GM12878 (cell line): ENCODE results near the gene CHST8. TPM values are rescaled to one million over a fixed set of nuclear protein-coding genes. Genes with fewer than 3 reads are reported as not detected.

ENCODE experiments used
- ATAC-seq: fragments of 200-7000 bp; cut with Tn5 transposase; 3 replicates; pipeline ENCODE4 v1.9.1; 2020; ENCODE audit warnings: mild to moderate bottlenecking, moderate library complexity
- BruUV-seq: library from RNA; stranded (reverse); fragments of 400-500 nt; replicated peaks from 2 replicates; lab custom pipeline; 2021; lab: Mats Ljungman, UMichigan
- CTCF ChIA-PET: fragments of 300-600 bp; sonication (Branson Sonifier 250); formaldehyde crosslinking; extraction: SDS; loops from one replicate; lab custom pipeline; 2021; ENCODE audit warnings: inconsistent platforms; lab: Yijun Ruan, JAX
- POLR2A ChIA-PET: fragments of 350-600 bp; formaldehyde crosslinking; extraction: SDS; loops from one replicate; lab custom pipeline; 2021; ENCODE audit warnings: inconsistent platforms; lab: Charles Lee
- RAD21 ChIA-PET: fragments of 300-600 bp; sonication (Branson Sonifier 250); formaldehyde crosslinking; loops from one replicate; lab custom pipeline; 2023; ENCODE audit warnings: antibody characterized with exemption; ENCODE audit not compliant: unreplicated experiment; lab: Charles Lee
- SMC1A ChIA-PET: fragments of 300-600 bp; sonication (Branson Sonifier 250); formaldehyde crosslinking; loops from one replicate; lab custom pipeline; 2023; ENCODE audit not compliant: unreplicated experiment, uncharacterized antibody; lab: Charles Lee
- DNase-seq: peaks from one replicate; pipeline ENCODE4 v3.0.0-alpha.2; 2011; ENCODE audit warnings: low read depth, low spot score
- FAIRE-seq: peaks from 3 replicates; lab custom pipeline; 2011; peaks lifted over from hg19 to GRCh38; lab: Jason Lieb, UNC
- H2AFZ ChIP-seq: 2 replicates; pipeline ENCODE4 v1.6.0; 2011; ENCODE audit warnings: low read depth, low read length, control low read depth; ENCODE audit not compliant: control insufficient read depth
- H3K27ac ChIP-seq: 2 replicates; pipeline ENCODE4 v1.5.1; 2011; ENCODE audit warnings: control low read depth; ENCODE audit not compliant: control insufficient read depth, insufficient read depth
- H3K27me3 ChIP-seq, 2 experiments: replicated peaks in 1 of 2; 2 replicates each; pipeline versions ENCODE4 v1.6.0 to v1.6.1; 2011; ENCODE audit warnings: low read length in 1 of 2; ENCODE audit not compliant: control insufficient read depth in 2 of 2, insufficient read depth in 2 of 2
- H3K36me3 ChIP-seq, 2 experiments: 2 replicates each; pipeline ENCODE4 v1.5.1; 2011; ENCODE audit warnings: low read length in 1 of 2; ENCODE audit not compliant: control insufficient read depth in 2 of 2, insufficient read depth in 2 of 2
- H3K4me1 ChIP-seq: 2 replicates; pipeline ENCODE4 v1.6.1; 2011; ENCODE audit warnings: mild to moderate bottlenecking, low read length, moderate library complexity, mixed read lengths; ENCODE audit not compliant: control insufficient read depth, insufficient read depth
- H3K4me2 ChIP-seq: 2 replicates; pipeline ENCODE4 v1.6.0; 2011; ENCODE audit warnings: control low read depth; ENCODE audit not compliant: control insufficient read depth, insufficient read depth
- H3K4me3 ChIP-seq: fragments of 200-600 bp; sonication (generic); 2 replicates; pipeline ENCODE4 v1.5.1; 2016
- H3K79me2 ChIP-seq: 2 replicates; pipeline ENCODE4 v1.6.0; 2011; ENCODE audit warnings: low read length; ENCODE audit not compliant: control insufficient read depth, insufficient read depth
- H3K9ac ChIP-seq: 2 replicates; pipeline ENCODE4 v1.8.0; 2011; ENCODE audit warnings: low read length, control low read depth, mixed read lengths; ENCODE audit not compliant: control insufficient read depth, insufficient read depth
- H3K9me3 ChIP-seq: replicated peaks from 3 replicates; pipeline ENCODE4 v1.5.1; 2011; ENCODE audit warnings: mild to moderate bottlenecking, low read length; ENCODE audit not compliant: control insufficient read depth, insufficient read depth
- H4K20me1 ChIP-seq: 2 replicates; pipeline ENCODE4 v1.6.0; 2011; ENCODE audit not compliant: control insufficient read depth, insufficient read depth
- ATF7 ChIP-seq: fragments of 450-650 bp; IDR thresholded peaks from 2 replicates; pipeline ENCODE4 v1.6.1; 2016; ENCODE audit warnings: low read depth, mild to moderate bottlenecking
- CREM ChIP-seq: IDR thresholded peaks from 2 replicates; pipeline ENCODE4 v1.6.1; 2014; ENCODE audit warnings: antibody characterized with exemption, low read depth
- EP300 ChIP-seq, 2 experiments: fragments of 150-350 bp in 1 of 2; IDR thresholded peaks; 2 replicates each; pipeline ENCODE4 v1.6.1; 2011 to 2012; ENCODE audit warnings: low read depth in 2 of 2, low read length in 2 of 2, borderline replicate concordance in 1 of 2, improper control_type of control experiment in 1 of 2, inconsistent platforms in 1 of 2; ENCODE audit not compliant: control insufficient read depth in 1 of 2
- HDAC2 ChIP-seq: fragments of 200-600 bp; sonication (generic); IDR thresholded peaks from 2 replicates; pipeline ENCODE4 v1.6.1; 2017
- HDAC6 ChIP-seq: fragments of 200-600 bp; sonication (generic); IDR thresholded peaks from one replicate; pipeline ENCODE4 v1.8.0; 2017; ENCODE audit warnings: antibody characterized with exemption; ENCODE audit not compliant: unreplicated experiment
- MTA3 ChIP-seq: IDR thresholded peaks from 2 replicates; pipeline ENCODE4 v1.6.1; 2012; ENCODE audit warnings: low read length, inconsistent platforms, borderline replicate concordance
- PAX5 ChIP-seq: IDR thresholded peaks from 2 replicates; pipeline ENCODE4 v1.6.1; 2011; ENCODE audit warnings: low read depth, low read length, borderline replicate concordance
- PKNOX1 ChIP-seq: fragments of 450-650 bp; IDR thresholded peaks from 2 replicates; pipeline ENCODE4 v1.6.1; 2016; ENCODE audit warnings: mild to moderate bottlenecking
- RUNX3 ChIP-seq: IDR thresholded peaks from 2 replicates; pipeline ENCODE4 v1.6.1; 2012; ENCODE audit warnings: low read length, inconsistent platforms
- SPI1 ChIP-seq: IDR thresholded peaks from 2 replicates; pipeline ENCODE4 v1.6.1; 2011; ENCODE audit warnings: low read depth, mild to moderate bottlenecking, low read length, moderate library complexity, borderline replicate concordance; ENCODE audit not compliant: insufficient read depth
- ZBTB4 ChIP-seq: fragments of 450-650 bp; formaldehyde crosslinking; IDR thresholded peaks from 2 replicates; pipeline ENCODE4 v1.4.0; 2022; ENCODE audit warnings: mild to moderate bottlenecking, moderate library complexity
- ZBTB40 ChIP-seq: fragments of 450-650 bp; IDR thresholded peaks from 2 replicates; pipeline ENCODE4 v1.6.1; 2016; ENCODE audit warnings: mild to moderate bottlenecking, moderate library complexity, borderline replicate concordance
- ZSCAN29 ChIP-seq: fragments of 450-650 bp; IDR thresholded peaks from 2 replicates; pipeline ENCODE4 v1.6.1; 2017; ENCODE audit warnings: mild to moderate bottlenecking, moderate library complexity
- WGBS: methylation state at CpG from one replicate; pipeline ENCODE4 v1.1.6; 2016; ENCODE audit warnings: low lambda C conversion rate; ENCODE audit not compliant: insufficient replicate concordance, insufficient coverage; ENCODE audit errors: missing lambda C conversion rate; 5-methylcytosine and 5-hydroxymethylcytosine counted together
- in situ Hi-C: fragments of 300-500 bp; cut with MboI; formaldehyde crosslinking; loops from 9 replicates; pipeline ENCODE4 v1.14.3; 2018; ENCODE audit warnings: mixed read lengths
- intact Hi-C: fragments of 100-400 bp; cut with micrococcal nuclease; formaldehyde crosslinking; loops from one replicate; pipeline ENCODE4 v1.14.2; 2022; ENCODE audit not compliant: unreplicated experiment
- polyA plus RNA-seq, 11 experiments: library from polyadenylated mRNA; depleted of rRNA in 4 of 11; unstranded in 6 of 11; stranded (reverse) in 5 of 11; fragments of >200 nt; fragmentation: Nextera tagmentation in 4 of 11; fragmentation: Illumina TruSeq in 1 of 11; extraction: Ambion mirVana in 4 of 11; extraction: Trizol in 1 of 11; gene quantifications; 1 replicate in 1 of 11; 2 replicates in 10 of 11; pipeline versions ENCODE4 v1.2.1 to v1.2.3, GENCODE V29; 2011 to 2016; ENCODE audit warnings: inconsistent platforms in 2 of 11, missing spikeins in 2 of 11, low read depth in 1 of 11
- total RNA-seq, 4 experiments: library from RNA; depleted of rRNA in 3 of 4; stranded (reverse); fragments of >200 nt in 3 of 4; fragmentation: Illumina TruSeq in 1 of 4; extraction: Trizol in 1 of 4; gene quantifications; 2 replicates each; pipeline versions ENCODE4 v1.2.1 to v1.2.3, GENCODE V29; 2013 to 2021
- TF ChIP-seq, protein P1 (sequence below): IDR thresholded peaks from 2 replicates; pipeline ENCODE4 v1.6.1; 2012; ENCODE audit warnings: low read depth, low read length, improper control_type of control experiment
- TF ChIP-seq, protein P2 (sequence below): fragments of 450-650 bp; IDR thresholded peaks from 2 replicates; pipeline ENCODE4 v1.6.1; 2014; ENCODE audit warnings: mild to moderate bottlenecking

CHST8 gene
- total and polyA plus RNA-seq, 10 of the 15 experiments (the other 5 are each of a cell fraction or from before 2014, with no cell fraction given), result 0.06 TPM; not detected in 9

GRCh38 chr19:33697766-33698165 lies 76.0 kb downstream of the CHST8 start:
- Histone ChIP-seq H3K4me1 (no peaks in the 10 kb centered on the region), H3K9me3 (no peaks in the 10 kb centered on the region), H4K20me1 (no peaks in the 10 kb centered on the region), H3K4me3 (no peak overlapping the region), H3K79me2 (no peaks in the 10 kb centered on the region), H3K27me3 (no peaks in the 10 kb centered on the region; a peak in 1 of 4 replicates), H3K9ac (no peak overlapping the region), H3K4me2 (no peak overlapping the region), H3K27ac (no peak overlapping the region), H2AFZ (no peak overlapping the region), H3K36me3 (no peaks in the 10 kb centered on the region)
- ChIA-PET SMC1A (no interaction called here), POLR2A (no interaction called here), CTCF (no interaction called here), RAD21 (no interaction called here)
- 33% methylated on average over 9 of the region's 9 CpGs for WGBS
- DNase-seq (no peak), ATAC-seq (no peak), FAIRE-seq (no peak)
- in situ Hi-C loops, result no loop called here
- intact Hi-C loops, result no loop called here
- TF ChIP-seq MTA3 (no peak), ZBTB40 (no peak), SPI1 (no peak), EP300 (IDR thresholded peaks at IDR 0.05; ENCODE audit: borderline replicate concordance in 1 of 2, control insufficient read depth in 1 of 2, low read depth in 2 of 2, low read length in 2 of 2) (no peak), PAX5 (no peak), HDAC6 (no peak), CREM (no peak), HDAC2 (no peak), ZBTB4 (CRISPR knock-in tag) (no peak), RUNX3 (no peak), ZSCAN29 (no peak), ATF7 (no peak), PKNOX1 (no peak)
- TF ChIP-seq, protein P1, sequence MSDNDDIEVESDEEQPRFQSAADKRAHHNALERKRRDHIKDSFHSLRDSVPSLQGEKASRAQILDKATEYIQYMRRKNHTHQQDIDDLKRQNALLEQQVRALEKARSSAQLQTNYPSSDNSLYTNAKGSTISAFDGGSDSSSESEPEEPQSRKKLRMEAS, result no peak
- TF ChIP-seq, protein P2, sequence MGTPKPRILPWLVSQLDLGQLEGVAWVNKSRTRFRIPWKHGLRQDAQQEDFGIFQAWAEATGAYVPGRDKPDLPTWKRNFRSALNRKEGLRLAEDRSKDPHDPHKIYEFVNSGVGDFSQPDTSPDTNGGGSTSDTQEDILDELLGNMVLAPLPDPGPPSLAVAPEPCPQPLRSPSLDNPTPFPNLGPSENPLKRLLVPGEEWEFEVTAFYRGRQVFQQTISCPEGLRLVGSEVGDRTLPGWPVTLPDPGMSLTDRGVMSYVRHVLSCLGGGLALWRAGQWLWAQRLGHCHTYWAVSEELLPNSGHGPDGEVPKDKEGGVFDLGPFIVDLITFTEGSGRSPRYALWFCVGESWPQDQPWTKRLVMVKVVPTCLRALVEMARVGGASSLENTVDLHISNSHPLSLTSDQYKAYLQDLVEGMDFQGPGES, result no peak
- no TSS peak for BruUV-seq
